Sigmoid colon (tissue), 4 donors: ENCODE measurements around the gene ZNF554.

Experiments used
- POLR2A ChIP-seq, 2 donors: fragments of 450-650 bp; IDR thresholded peaks; one replicate each; pipeline ENCODE4 v1.6.1; 2016; ENCODE audit warnings: antibody characterized with exemption in 2 of 2, mild to moderate bottlenecking in 2 of 2, moderate library complexity in 2 of 2
- POLR2AphosphoS5 ChIP-seq, 4 donors: sonication (generic); formaldehyde crosslinking; IDR thresholded peaks; one replicate each; pipeline ENCODE4 v1.6.1; 2017; ENCODE audit warnings: antibody characterized with exemption in 4 of 4
- TF ChIP-seq, protein P1 (sequence below), 4 experiments: fragments of 450-650 bp in 3 of 4; fragments of 200-600 bp in 1 of 4; IDR thresholded peaks; one replicate each; pipeline ENCODE4 v1.5.1; 2016 to 2019; ENCODE audit warnings: antibody characterized with exemption in 4 of 4, mild to moderate bottlenecking in 3 of 4, moderate library complexity in 2 of 4

- TF ChIP-seq, protein P1, sequence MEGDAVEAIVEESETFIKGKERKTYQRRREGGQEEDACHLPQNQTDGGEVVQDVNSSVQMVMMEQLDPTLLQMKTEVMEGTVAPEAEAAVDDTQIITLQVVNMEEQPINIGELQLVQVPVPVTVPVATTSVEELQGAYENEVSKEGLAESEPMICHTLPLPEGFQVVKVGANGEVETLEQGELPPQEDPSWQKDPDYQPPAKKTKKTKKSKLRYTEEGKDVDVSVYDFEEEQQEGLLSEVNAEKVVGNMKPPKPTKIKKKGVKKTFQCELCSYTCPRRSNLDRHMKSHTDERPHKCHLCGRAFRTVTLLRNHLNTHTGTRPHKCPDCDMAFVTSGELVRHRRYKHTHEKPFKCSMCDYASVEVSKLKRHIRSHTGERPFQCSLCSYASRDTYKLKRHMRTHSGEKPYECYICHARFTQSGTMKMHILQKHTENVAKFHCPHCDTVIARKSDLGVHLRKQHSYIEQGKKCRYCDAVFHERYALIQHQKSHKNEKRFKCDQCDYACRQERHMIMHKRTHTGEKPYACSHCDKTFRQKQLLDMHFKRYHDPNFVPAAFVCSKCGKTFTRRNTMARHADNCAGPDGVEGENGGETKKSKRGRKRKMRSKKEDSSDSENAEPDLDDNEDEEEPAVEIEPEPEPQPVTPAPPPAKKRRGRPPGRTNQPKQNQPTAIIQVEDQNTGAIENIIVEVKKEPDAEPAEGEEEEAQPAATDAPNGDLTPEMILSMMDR (IDR thresholded peaks at IDR 0.05), result no peak
- TF ChIP-seq POLR2A (IDR thresholded peaks at IDR 0.05), result no peak
- no peak for TF ChIP-seq POLR2AphosphoS5 (IDR thresholded peaks at IDR 0.05)
Observed at GRCh38 chr19:2798158-2798685, 21.4 kb upstream of the ZNF554 start.
